Aorta (tissue), 5 donors: Measurements from ENCODE around the gene CALN1. TPM values are rescaled to one million over a fixed set of nuclear protein-coding genes. Genes with fewer than 3 reads are reported as not detected.

Source experiments
- ATAC-seq: fragments of 200-7000 bp; cut with Tn5 transposase; one replicate; pipeline ENCODE4 v1.9.1; 2022; ENCODE audit warnings: moderate library complexity; ENCODE audit not compliant: low FRiP score
- DNase-seq, 2 donors: peaks; one replicate each; pipeline ENCODE4 v3.0.0-alpha.2; 2020
- H3K27ac ChIP-seq, 2 donors: one replicate each; pipeline ENCODE4 v1.5.1; 2013; ENCODE audit warnings: low read length in 2 of 2, mild to moderate bottlenecking in 2 of 2, moderate library complexity in 2 of 2, control low read depth in 1 of 2, inconsistent platforms in 1 of 2, low read depth in 1 of 2
- H3K27me3 ChIP-seq, 2 donors: one replicate each; pipeline ENCODE4 v1.6.1; 2013; ENCODE audit warnings: control low read depth in 1 of 2, low read length in 1 of 2, mild to moderate bottlenecking in 1 of 2, moderate library complexity in 1 of 2; ENCODE audit not compliant: insufficient read depth in 2 of 2, control insufficient read depth in 1 of 2
- H3K36me3 ChIP-seq, 2 donors: one replicate each; pipeline ENCODE4 v1.6.1; 2013; ENCODE audit warnings: control low read depth in 1 of 2, low read length in 1 of 2, mild to moderate bottlenecking in 1 of 2; ENCODE audit not compliant: insufficient read depth in 2 of 2, control insufficient read depth in 1 of 2
- H3K4me1 ChIP-seq, 2 donors: one replicate each; pipeline ENCODE4 v1.6.1; 2013; ENCODE audit warnings: low read length in 2 of 2, control low read depth in 1 of 2, mild to moderate bottlenecking in 1 of 2, moderate library complexity in 1 of 2; ENCODE audit not compliant: insufficient read depth in 2 of 2, control insufficient read depth in 1 of 2
- H3K4me3 ChIP-seq, 2 donors: one replicate each; pipeline ENCODE4 v1.5.1; 2013; ENCODE audit warnings: low read length in 2 of 2, control low read depth in 1 of 2, mild to moderate bottlenecking in 1 of 2
- H3K9me3 ChIP-seq: one replicate; pipeline ENCODE4 v1.6.1; 2013; ENCODE audit warnings: mild to moderate bottlenecking, low read length; ENCODE audit not compliant: control insufficient read depth
- WGBS, 2 donors: extraction: QIAGEN DNeasy Blood & Tissue Kit; methylation state at CpG; one replicate each; pipeline ENCODE4 v1.1.7; 2013; 5-methylcytosine and 5-hydroxymethylcytosine counted together
- intact Hi-C, 2 donors: fragments of 100-400 bp; cut with DNase I; formaldehyde crosslinking; loops; one replicate each; pipeline versions ENCODE4 v1.14.2 to v1.15.0; 2022
- polyA plus RNA-seq, 2 donors: library from polyadenylated mRNA; stranded (reverse); fragments of 200-250 nt; gene quantifications; one replicate each; pipeline ENCODE4 v1.2.3, GENCODE V29; 2013
- total RNA-seq, 2 donors: library from RNA; stranded (reverse); fragmentation: NEBNext Ultra II Directional; extraction: Animal tissue kit (Norgen Biotek cat#: 25700); gene quantifications; one replicate each; pipeline ENCODE4 v1.2.1, GENCODE V29; 2021
- donor health status: healthy with polysubstance abuse.
- donor health status: Bipolar disorder and iron deficiency.
- donor health status: DM: no; HTN: no; CAD: no.
- donor health status: DM: no; HTN: no; CAD: no.
- donor health status: DM: yes; HTN: yes; CAD: no.

Gene CALN1
- total and polyA plus RNA-seq, 4 donors: 0.33 TPM; not detected in 3

DNA sequence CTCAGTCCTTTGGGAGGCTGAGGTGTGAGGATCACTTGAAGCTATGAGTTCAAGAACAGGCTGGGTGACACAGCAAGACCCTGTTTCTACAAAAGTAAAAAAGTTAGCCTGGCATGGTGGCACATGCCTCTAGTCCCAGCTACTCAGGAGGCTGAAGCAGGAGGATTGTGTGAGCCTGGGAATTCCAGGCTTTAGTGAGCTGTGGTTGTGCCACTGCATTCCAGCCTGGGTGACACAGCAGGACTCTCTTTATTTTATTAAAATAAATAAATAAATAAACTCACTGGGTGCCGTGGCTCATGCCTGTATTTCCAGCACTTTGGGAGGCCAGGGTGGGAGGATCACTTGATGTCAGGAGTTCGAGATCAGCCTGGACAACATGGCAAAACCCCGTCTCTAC is 607.9 kb downstream of the CALN1 start:
- Histone ChIP-seq H3K9me3 (peaks cover 2% of the 10 kb centered on the region), H3K27me3 (no peaks in the 10 kb centered on the region), H3K27ac (no peak overlapping the region), H3K4me3 (no peak overlapping the region), H3K4me1 (no peaks in the 10 kb centered on the region), H3K36me3 (no peaks in the 10 kb centered on the region)
- DNase-seq: no peak
- ATAC-seq: no peak
- intact Hi-C loops: no loop called here
- WGBS, 2 donors: 78 to 79% methylated on average over 3 of the region's 3 CpGs

DNA sequence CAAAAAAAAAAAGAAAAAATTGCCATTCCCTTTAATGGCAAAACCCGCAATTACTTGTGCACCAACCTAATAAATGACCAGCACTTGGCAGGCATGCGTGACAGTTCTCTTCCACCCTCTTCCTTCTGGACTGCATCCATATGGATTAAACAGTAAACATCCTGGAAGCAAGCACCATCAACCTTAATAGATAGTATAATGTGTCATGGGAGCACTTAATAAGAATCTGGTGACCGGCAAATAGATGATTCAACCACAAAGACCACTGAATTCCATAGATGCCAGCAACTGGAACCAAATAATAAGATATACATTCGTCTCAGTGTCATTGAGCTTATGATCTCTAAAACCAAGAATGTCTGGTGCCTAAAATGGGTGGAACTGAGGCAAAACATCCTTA is 610.2 kb downstream of the CALN1 start:
- no peaks in the 10 kb centered on the region for H3K27me3 ChIP-seq
- H3K36me3 ChIP-seq: no peaks in the 10 kb centered on the region
- intact Hi-C loops: no loop called here
- no peaks in the 10 kb centered on the region for H3K4me1 ChIP-seq
- ATAC-seq (no peak), DNase-seq (no peak)
- peaks cover 2% of the 10 kb centered on the region for H3K9me3 ChIP-seq
- no peak overlapping the region for H3K4me3 ChIP-seq
- no peak overlapping the region for H3K27ac ChIP-seq
- 63 to 74% methylated on average over 4 of the region's 4 CpGs for WGBS, 2 donors

DNA sequence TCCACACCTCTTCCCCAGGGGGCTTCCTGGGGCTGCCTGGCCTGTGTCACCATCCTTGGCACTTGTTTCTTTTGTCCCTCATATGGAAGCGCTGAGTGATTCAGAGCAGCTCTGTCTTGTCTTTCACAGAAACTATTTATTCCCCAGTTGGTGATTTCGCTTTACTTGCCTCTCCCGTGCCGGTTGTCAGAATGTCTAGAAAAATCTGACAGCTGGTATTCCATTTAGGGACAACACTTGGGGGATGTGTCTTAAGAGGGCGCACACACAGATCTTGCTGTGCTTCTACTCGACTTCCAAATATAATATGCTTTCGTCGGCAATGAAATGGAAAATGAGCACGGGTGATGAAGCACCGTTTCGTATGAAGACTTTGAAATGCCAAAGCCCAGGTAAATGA is 611.8 kb downstream of the CALN1 start:
- Histone ChIP-seq H3K4me3 (no peak overlapping the region), H3K36me3 (no peaks in the 10 kb centered on the region), H3K27me3 (no peaks in the 10 kb centered on the region), H3K4me1 (no peaks in the 10 kb centered on the region), H3K9me3 (peaks cover 2% of the 10 kb centered on the region), H3K27ac (no peak overlapping the region)
- 75 to 83% methylated on average over 11 of the region's 11 CpGs for WGBS, 2 donors
- ATAC-seq: no peak
- no peak for DNase-seq
- intact Hi-C loops: no loop called here

DNA sequence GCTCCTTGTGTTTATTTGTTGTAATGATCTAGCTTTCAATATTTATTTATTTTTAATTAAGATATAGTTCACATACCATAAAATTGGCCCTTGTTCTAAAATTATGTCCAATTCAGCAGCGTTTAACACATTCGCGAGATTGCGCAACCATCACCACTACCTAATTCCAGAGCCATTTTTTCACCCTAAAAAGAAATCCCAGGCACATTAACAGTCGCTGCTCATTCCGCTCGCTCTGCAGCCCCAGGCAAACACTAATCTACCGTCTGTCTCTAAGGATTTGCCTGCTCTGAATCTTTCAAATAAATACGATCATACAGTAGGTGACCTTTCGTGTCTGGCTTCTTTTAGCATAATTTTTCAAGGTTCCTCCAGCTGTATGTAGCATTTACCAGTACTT is 616.7 kb downstream of the CALN1 start:
- Histone ChIP-seq H3K36me3 (no peaks in the 10 kb centered on the region), H3K27ac (no peak overlapping the region), H3K4me1 (no peaks in the 10 kb centered on the region), H3K4me3 (no peak overlapping the region), H3K27me3 (no peaks in the 10 kb centered on the region), H3K9me3 (peaks cover 4% of the 10 kb centered on the region)
- 85% methylated on average over 10 of the region's 10 CpGs for WGBS, 2 donors
- intact Hi-C loops: no loop called here
- DNase-seq (no peak), ATAC-seq (no peak)

DNA sequence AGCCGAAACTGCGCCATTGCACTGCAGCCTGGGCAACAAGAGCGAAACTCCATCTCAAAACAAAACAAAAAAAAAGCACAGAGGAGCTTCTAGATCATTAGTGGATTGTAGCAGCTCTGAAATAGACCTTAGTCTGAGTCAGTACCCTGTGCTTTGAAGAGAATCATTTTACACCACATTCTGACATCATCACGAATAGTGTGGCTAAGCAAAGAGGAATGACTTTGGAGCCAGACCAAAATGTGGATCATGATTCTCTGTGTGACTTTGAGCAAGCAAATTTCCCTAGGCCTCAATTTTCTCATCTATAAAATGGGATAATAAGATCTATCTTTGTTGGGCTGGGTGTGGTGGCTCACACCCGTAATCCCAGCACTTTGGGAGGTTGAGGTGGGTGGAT is 618.9 kb downstream of the CALN1 start:
- Histone ChIP-seq H3K4me1 (no peaks in the 10 kb centered on the region), H3K36me3 (no peaks in the 10 kb centered on the region), H3K27me3 (no peaks in the 10 kb centered on the region), H3K4me3 (no peak overlapping the region), H3K27ac (no peak overlapping the region), H3K9me3 (peaks cover 4% of the 10 kb centered on the region)
- intact Hi-C loops: no loop called here
- 78 to 88% methylated on average over 5 of the region's 5 CpGs for WGBS, 2 donors
- ATAC-seq (no peak), DNase-seq (no peak)

DNA sequence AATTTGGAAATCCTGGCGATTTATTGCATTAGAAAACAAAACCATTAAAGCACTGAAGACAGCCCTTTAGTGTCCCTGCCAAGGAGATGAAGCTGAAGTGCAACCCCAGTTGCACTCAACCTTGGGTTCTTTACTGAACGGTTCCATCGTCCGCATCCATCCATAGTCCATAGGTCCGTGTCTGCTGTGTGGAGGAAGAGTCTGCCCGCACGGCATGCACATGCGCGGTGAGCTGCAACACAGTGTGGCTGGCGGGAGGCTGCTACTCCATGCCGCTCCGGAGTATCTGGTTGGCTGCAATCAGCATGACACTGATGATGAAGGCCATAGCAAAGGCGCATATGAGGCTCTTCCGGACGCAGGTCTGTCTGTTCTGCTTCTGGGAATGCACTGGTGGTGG is 624.6 kb downstream of the CALN1 start:
- intact Hi-C loops: no loop called here
- Histone ChIP-seq H3K27ac (no peak overlapping the region), H3K36me3 (no peaks in the 10 kb centered on the region), H3K9me3 (peaks cover 8% of the 10 kb centered on the region), H3K4me3 (no peak overlapping the region), H3K4me1 (no peaks in the 10 kb centered on the region), H3K27me3 (no peaks in the 10 kb centered on the region)
- 94 to 95% methylated on average over 15 of the region's 15 CpGs for WGBS, 2 donors
- DNase-seq (no peak), ATAC-seq (no peak)

DNA sequence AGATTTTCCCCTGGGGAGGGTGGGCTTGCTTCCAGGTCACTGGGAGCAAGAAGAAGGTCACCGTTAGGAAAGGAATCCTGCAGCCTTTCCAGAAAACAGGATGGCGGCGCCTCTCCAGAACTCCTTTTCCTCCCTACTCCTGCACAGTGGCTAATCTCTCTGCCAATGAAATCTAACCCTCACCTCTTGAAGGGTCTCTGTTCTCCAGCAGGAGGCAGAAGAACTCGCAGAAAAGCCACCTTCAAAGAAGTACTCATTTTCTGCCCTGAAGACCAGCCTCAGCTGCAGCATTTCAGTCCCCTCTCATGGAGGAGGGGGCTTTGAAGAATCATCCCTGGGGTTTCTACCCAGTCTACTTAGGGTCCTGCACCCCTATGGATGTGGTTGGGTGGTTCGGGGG is 626.9 kb downstream of the CALN1 start:
- no peak for DNase-seq
- no peak overlapping the region for H3K4me3 ChIP-seq
- H3K27me3 ChIP-seq: no peaks in the 10 kb centered on the region
- 58 to 67% methylated on average over 5 of the region's 5 CpGs for WGBS, 2 donors
- intact Hi-C loops: no loop called here
- no peak overlapping the region for H3K27ac ChIP-seq
- no peaks in the 10 kb centered on the region for H3K36me3 ChIP-seq
- no peak for ATAC-seq
- no peaks in the 10 kb centered on the region for H3K4me1 ChIP-seq
- H3K9me3 ChIP-seq: peaks cover 6% of the 10 kb centered on the region

DNA sequence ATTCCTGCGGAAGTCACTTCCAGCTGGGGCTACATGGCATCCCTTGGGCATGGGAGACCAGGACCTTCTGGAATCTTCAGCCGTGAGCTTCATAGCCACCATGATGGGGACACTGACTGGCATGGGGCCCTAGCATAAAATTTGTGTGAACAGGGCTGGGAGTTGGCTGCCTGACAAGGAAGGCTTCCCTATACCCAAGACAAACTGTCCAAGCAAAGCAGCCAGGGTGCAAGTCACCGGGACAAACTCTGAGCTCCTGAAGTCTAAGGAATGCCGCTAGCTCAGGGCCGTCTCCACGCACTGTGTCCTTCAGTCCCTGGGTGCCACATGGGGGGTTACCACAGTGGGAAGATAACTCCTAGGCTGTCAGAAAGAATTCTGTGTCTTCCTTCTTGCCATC is 627.4 kb downstream of the CALN1 start:
- WGBS, 2 donors: 79% methylated on average over 6 of the region's 6 CpGs
- DNase-seq (no peak), ATAC-seq (no peak)
- H3K4me1 ChIP-seq: no peaks in the 10 kb centered on the region
- H3K36me3 ChIP-seq: no peaks in the 10 kb centered on the region
- H3K27ac ChIP-seq: no peak overlapping the region
- no peak overlapping the region for H3K4me3 ChIP-seq
- intact Hi-C loops: no loop called here
- H3K27me3 ChIP-seq: no peaks in the 10 kb centered on the region
- peaks cover 6% of the 10 kb centered on the region for H3K9me3 ChIP-seq

DNA sequence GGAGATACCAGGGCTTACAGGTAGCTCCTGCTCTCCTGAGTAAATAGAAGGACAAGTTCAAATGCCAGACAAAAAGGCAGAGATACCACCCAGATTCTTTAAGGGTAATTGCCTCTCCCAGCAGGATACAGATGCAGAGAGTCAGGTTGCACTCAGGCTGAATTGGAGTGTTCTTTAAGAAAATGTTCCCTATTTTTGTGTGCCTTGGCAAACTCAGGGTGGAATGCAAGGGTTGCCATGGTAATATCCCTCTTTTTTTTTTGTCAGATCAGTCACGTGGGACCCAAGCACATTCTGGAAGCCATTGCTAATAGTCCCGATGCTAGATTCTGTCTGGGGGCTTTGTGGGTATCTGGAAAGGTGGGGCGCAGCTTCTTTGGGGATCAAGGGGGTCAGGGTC is 628.0 kb downstream of the CALN1 start:
- intact Hi-C loops: no loop called here
- H3K27ac ChIP-seq: no peak overlapping the region
- ATAC-seq (no peak), DNase-seq (no peak)
- H3K4me1 ChIP-seq: no peaks in the 10 kb centered on the region
- H3K4me3 ChIP-seq: no peak overlapping the region
- peaks cover 6% of the 10 kb centered on the region for H3K9me3 ChIP-seq
- no peaks in the 10 kb centered on the region for H3K27me3 ChIP-seq
- 37 to 42% methylated on average over 3 of the region's 3 CpGs for WGBS, 2 donors
- H3K36me3 ChIP-seq: no peaks in the 10 kb centered on the region
